K562 (cell line): ENCODE results near the gene C1orf167. TPM values are rescaled to one million over a fixed set of nuclear protein-coding genes. Genes with fewer than 3 reads are reported as not detected.

Experiments
- ADNP ChIP-seq: fragments of 200-800 bp; sonication (Bioruptor generic); IDR thresholded peaks from 2 replicates; pipeline ENCODE4 v1.6.1; 2016; ENCODE audit warnings: missing genetic modification characterization, missing compliant biosample characterization
- BDP1 ChIP-seq: IDR thresholded peaks from 3 replicates; pipeline ENCODE4 v1.6.1; 2011; ENCODE audit not compliant: insufficient read length, insufficient read depth
- CEBPB ChIP-seq: fragments of 450-650 bp; IDR thresholded peaks from 2 replicates; pipeline ENCODE4 v1.6.1; 2016; ENCODE audit warnings: missing genetic modification characterization, missing compliant biosample characterization
- CREBBP ChIP-seq: IDR thresholded peaks from one replicate; pipeline ENCODE4 v1.6.1; 2012; ENCODE audit warnings: low read depth, mild to moderate bottlenecking, control low read depth, inconsistent platforms, low read length
- HMG20A ChIP-seq: fragments of 450-650 bp; formaldehyde crosslinking; conservative IDR thresholded peaks from 2 replicates; pipeline ENCODE4 v1.4.0; 2020; ENCODE audit warnings: mild to moderate bottlenecking, mixed read lengths
- KAT8 ChIP-seq: fragments of 450-650 bp; IDR thresholded peaks from 2 replicates; pipeline ENCODE4 v1.6.1; 2016; ENCODE audit warnings: low read depth, mild to moderate bottlenecking
- MECOM ChIP-seq: fragments of 250-450 bp; sonication (Bioruptor Pico); IDR thresholded peaks from 2 replicates; pipeline ENCODE4 v1.8.0; 2022; ENCODE audit warnings: inconsistent platforms
- NR2F6 ChIP-seq: fragments of 450-650 bp; formaldehyde crosslinking; IDR thresholded peaks from 2 replicates; pipeline ENCODE4 v1.4.0; 2020; ENCODE audit warnings: mild to moderate bottlenecking
- PHTF2 ChIP-seq: fragments of 250-450 bp; sonication (Bioruptor Pico); IDR thresholded peaks from 2 replicates; pipeline ENCODE4 v1.5.0; 2021; ENCODE audit warnings: mild to moderate bottlenecking
- PML ChIP-seq: IDR thresholded peaks from 2 replicates; pipeline ENCODE4 v1.6.1; 2012; ENCODE audit warnings: low read length, inconsistent platforms
- STAG1 ChIP-seq: sonication (generic); formaldehyde crosslinking; IDR thresholded peaks from 2 replicates; pipeline ENCODE4 v1.5.0; 2020; ENCODE audit warnings: missing genetic modification reagents, borderline replicate concordance
- WHSC1 ChIP-seq: IDR thresholded peaks from one replicate; pipeline ENCODE4 v1.6.1; 2012; ENCODE audit warnings: low read length, control low read depth, inconsistent platforms
- ZNF239 ChIP-seq: fragments of 250-450 bp; sonication (Bioruptor Pico); IDR thresholded peaks from 2 replicates; pipeline ENCODE4 v1.4.0; 2020; ENCODE audit warnings: mild to moderate bottlenecking
- ZNF766 ChIP-seq: fragments of 200-800 bp; sonication (Bioruptor generic); conservative IDR thresholded peaks from 2 replicates; pipeline ENCODE4 v1.6.1; 2016; ENCODE audit warnings: missing genetic modification characterization, missing compliant biosample characterization
- polyA plus RNA-seq, 8 experiments: library from polyadenylated mRNA; depleted of rRNA in 4 of 8; stranded (reverse) in 5 of 8; unstranded in 3 of 8; fragments of >200 nt; fragmentation: Nextera tagmentation in 2 of 8; fragmentation: Illumina TruSeq in 1 of 8; extraction: Ambion mirVana in 2 of 8; extraction: Trizol in 1 of 8; gene quantifications; 2 replicates each; pipeline versions ENCODE4 v1.2.1 to v1.2.3, GENCODE V29; 2011 to 2014; ENCODE audit warnings: inconsistent platforms in 1 of 8, missing spikeins in 1 of 8
- total RNA-seq, 7 experiments: library from RNA; depleted of rRNA in 6 of 7; stranded (reverse); fragments of >200 nt in 6 of 7; fragmentation: Illumina TruSeq in 2 of 7; extraction: Trizol in 2 of 7; gene quantifications; 2 replicates each; pipeline versions ENCODE4 v1.2.1 to v1.2.3, GENCODE V29; 2011 to 2021; ENCODE audit warnings: low replicate concordance in 1 of 7
- TF ChIP-seq, protein P1 (sequence below): sonication (generic); formaldehyde crosslinking; IDR thresholded peaks from 2 replicates; pipeline ENCODE4 v1.5.0; 2020; ENCODE audit warnings: missing genetic modification reagents
- TF ChIP-seq, protein P2 (sequence below), 2 experiments: fragments of 450-650 bp in 1 of 2; sonication (generic) in 1 of 2; formaldehyde crosslinking in 1 of 2; IDR thresholded peaks; 2 replicates each; pipeline versions ENCODE4 v1.7.1 to v1.9.0; 2016 to 2022; ENCODE audit warnings: inconsistent platforms in 1 of 2, mild to moderate bottlenecking in 1 of 2, missing genetic modification reagents in 1 of 2
- TF ChIP-seq, protein P3 (sequence below): fragments of 450-650 bp; formaldehyde crosslinking; IDR thresholded peaks from 2 replicates; pipeline ENCODE4 v1.4.0; 2022; ENCODE audit warnings: missing genetic modification characterization

C1orf167 gene
- total and polyA plus RNA-seq, 9 of the 15 experiments (the other 6 are each of a cell fraction or from before 2014, with no cell fraction given) = 0.22 to 0.86 (median 0.31) TPM; not detected in 2

DNA sequence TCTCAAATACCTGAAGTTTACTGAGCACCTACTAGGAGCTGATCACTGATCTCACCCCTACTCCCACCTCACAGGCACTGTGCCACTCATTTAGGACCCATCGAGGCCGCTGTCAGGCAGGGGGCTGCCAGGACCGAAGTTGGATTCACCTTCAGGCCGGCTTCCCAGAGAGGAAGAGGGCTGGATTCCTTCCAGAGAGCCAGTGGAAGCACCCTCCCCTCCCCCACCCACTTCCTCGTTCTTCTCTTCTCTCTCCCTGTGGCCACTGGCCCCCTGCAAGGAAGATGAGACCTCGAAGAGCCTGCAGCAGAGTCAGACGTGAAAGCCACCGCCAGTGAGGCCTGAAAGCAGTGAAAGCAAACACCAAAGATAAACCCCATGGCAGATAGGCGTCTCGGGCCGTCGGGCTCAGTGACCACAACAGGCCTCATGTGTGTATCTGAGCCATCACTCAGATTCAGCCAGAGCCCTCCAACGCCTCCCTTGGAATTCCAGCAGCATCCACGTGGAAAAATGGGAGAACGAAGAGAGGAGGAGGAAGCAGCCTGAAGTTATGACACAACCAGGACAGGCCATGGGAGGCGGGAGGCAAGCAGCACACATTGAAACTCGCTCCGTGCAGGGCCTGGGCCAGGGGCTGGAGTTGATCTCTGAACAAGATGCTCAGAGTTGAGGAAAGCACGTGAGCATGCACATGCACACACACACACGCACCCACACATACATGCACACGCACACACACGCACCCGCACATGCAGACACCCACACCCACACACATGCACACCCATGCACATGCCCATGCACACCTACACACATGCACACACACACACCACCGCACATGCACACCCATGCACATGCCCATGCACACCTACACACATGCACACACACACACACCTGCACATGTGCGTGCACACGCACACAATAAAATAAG is 32.2 kb upstream of the C1orf167 start (continued):
- no peak for TF ChIP-seq WHSC1
- TF ChIP-seq MECOM (CRISPR knock-in tag) = peak; percentile 64; the same call in 1 of the 2 replicates
- TF ChIP-seq, protein P1, sequence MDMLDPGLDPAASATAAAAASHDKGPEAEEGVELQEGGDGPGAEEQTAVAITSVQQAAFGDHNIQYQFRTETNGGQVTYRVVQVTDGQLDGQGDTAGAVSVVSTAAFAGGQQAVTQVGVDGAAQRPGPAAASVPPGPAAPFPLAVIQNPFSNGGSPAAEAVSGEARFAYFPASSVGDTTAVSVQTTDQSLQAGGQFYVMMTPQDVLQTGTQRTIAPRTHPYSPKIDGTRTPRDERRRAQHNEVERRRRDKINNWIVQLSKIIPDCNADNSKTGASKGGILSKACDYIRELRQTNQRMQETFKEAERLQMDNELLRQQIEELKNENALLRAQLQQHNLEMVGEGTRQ (CRISPR knock-in tag) = no peak
- TF ChIP-seq, protein P2, sequence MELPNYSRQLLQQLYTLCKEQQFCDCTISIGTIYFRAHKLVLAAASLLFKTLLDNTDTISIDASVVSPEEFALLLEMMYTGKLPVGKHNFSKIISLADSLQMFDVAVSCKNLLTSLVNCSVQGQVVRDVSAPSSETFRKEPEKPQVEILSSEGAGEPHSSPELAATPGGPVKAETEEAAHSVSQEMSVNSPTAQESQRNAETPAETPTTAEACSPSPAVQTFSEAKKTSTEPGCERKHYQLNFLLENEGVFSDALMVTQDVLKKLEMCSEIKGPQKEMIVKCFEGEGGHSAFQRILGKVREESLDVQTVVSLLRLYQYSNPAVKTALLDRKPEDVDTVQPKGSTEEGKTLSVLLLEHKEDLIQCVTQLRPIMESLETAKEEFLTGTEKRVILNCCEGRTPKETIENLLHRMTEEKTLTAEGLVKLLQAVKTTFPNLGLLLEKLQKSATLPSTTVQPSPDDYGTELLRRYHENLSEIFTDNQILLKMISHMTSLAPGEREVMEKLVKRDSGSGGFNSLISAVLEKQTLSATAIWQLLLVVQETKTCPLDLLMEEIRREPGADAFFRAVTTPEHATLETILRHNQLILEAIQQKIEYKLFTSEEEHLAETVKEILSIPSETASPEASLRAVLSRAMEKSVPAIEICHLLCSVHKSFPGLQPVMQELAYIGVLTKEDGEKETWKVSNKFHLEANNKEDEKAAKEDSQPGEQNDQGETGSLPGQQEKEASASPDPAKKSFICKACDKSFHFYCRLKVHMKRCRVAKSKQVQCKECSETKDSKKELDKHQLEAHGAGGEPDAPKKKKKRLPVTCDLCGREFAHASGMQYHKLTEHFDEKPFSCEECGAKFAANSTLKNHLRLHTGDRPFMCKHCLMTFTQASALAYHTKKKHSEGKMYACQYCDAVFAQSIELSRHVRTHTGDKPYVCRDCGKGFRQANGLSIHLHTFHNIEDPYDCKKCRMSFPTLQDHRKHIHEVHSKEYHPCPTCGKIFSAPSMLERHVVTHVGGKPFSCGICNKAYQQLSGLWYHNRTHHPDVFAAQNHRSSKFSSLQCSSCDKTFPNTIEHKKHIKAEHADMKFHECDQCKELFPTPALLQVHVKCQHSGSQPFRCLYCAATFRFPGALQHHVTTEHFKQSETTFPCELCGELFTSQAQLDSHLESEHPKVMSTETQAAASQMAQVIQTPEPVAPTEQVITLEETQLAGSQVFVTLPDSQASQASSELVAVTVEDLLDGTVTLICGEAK (IDR thresholded peaks at IDR 0.05) = no peak
- TF ChIP-seq, protein P2 (CRISPR knock-in tag; IDR thresholded peaks at IDR 0.05) = 0 out of 2 replicates have a peak, but pooled peaks have one; percentile 27
- TF ChIP-seq, protein P3, sequence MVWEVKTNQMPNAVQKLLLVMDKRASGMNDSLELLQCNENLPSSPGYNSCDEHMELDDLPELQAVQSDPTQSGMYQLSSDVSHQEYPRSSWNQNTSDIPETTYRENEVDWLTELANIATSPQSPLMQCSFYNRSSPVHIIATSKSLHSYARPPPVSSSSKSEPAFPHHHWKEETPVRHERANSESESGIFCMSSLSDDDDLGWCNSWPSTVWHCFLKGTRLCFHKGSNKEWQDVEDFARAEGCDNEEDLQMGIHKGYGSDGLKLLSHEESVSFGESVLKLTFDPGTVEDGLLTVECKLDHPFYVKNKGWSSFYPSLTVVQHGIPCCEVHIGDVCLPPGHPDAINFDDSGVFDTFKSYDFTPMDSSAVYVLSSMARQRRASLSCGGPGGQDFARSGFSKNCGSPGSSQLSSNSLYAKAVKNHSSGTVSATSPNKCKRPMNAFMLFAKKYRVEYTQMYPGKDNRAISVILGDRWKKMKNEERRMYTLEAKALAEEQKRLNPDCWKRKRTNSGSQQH = peak; percentile 65; the same call in 1 of the 2 replicates
- no peak for TF ChIP-seq NR2F6 (CRISPR knock-in tag)
- no peak for TF ChIP-seq PML
- no peak for TF ChIP-seq KAT8
- no peak for TF ChIP-seq HMG20A (CRISPR knock-in tag)
- no peak for TF ChIP-seq PHTF2 (CRISPR knock-in tag)
- no peak for TF ChIP-seq CREBBP
- no peak for TF ChIP-seq BDP1
- TF ChIP-seq CEBPB (tag) = peak; percentile 61
- TF ChIP-seq ZNF239 (CRISPR knock-in tag) = no peak
- no peak; the same call in 1 of the 2 replicates for TF ChIP-seq STAG1 (CRISPR knock-in tag)
- no peak for TF ChIP-seq ADNP (tag)
- 0 out of 2 replicates have a peak, but pooled peaks have one; percentile 11 for TF ChIP-seq ZNF766
